ENCODE results near the gene PLCH2. TPM values are rescaled to one million over a fixed set of nuclear protein-coding genes. Genes with fewer than 3 reads are reported as not detected.

PLCH2 gene
- total RNA-seq, 1 donor from 2014 or later: 0.16 TPM

GRCh38 chr1:2534687-2535441 is 58.8 kb downstream of the PLCH2 start:
- Histone ChIP-seq H3K4me1 (peaks cover 36% of the 10 kb centered on the region), H3K27me3 (ENCODE audit: low read depth) (peaks cover 77% of the 10 kb centered on the region), H3K36me3 (no peaks in the 10 kb centered on the region), H3K9me3 (replicated peaks) (no peaks in the 10 kb centered on the region), H3K4me3 (no peak overlapping the region), H3K27ac (replicated peaks) (no peak overlapping the region)
- intact Hi-C loops (cut with micrococcal nuclease): no loop called here
- TF ChIP-seq CTCF (IDR thresholded peaks at IDR 0.05; ENCODE audit: borderline replicate concordance): no peak
- DNase-seq: no peak

DNA sequence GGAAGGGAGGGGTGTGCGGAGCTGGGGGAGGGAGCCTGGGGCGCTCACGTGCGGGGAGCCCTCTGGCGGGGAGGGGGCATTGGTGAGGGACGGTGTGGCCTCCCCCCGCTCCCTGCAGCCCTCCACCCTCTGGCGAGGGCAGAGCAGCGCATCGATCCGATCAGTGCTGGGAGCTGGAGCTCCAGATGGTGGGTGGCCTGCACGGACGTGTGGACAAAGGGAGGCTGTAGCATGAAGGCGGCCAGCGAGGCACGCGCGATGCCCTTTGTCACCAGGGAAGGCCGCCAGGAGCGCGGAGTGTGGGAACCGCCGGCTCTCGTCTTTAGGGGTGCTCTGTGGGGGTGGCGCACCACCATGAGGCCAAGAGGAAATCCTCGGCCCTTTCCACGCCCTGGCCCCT is 59.4 kb downstream of the PLCH2 start:
- peaks cover 36% of the 10 kb centered on the region for H3K4me1 ChIP-seq
- no peak for DNase-seq
- no peak for TF ChIP-seq CTCF (IDR thresholded peaks at IDR 0.05; ENCODE audit: borderline replicate concordance)
- H3K27ac ChIP-seq (replicated peaks): no peak overlapping the region
- H3K9me3 ChIP-seq (replicated peaks): no peaks in the 10 kb centered on the region
- intact Hi-C loops (cut with micrococcal nuclease): no loop called here
- H3K27me3 ChIP-seq (ENCODE audit: low read depth): peaks cover 83% of the 10 kb centered on the region
- H3K36me3 ChIP-seq: no peaks in the 10 kb centered on the region
- H3K4me3 ChIP-seq: no peak overlapping the region

DNA sequence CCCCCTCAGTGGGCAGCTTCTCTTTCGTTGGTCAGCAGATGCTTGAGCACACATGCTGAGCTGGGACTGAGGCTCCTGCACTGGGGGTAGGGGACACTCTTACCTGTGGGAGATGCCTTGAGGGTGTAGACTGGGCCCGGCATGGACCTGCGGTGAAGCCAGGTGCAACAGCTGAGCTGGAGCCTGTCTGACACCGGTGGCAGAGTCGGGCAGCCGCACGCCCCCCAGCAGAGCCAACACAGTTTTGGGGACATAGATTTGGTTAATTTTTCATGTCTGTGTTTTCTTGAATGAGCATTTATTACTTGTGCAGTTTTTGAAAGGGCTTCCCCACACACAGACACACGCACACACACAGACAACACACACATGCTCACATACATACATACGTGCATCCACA is 59.9 kb downstream of the PLCH2 start:
- Histone ChIP-seq H3K9me3 (replicated peaks) (no peaks in the 10 kb centered on the region), H3K4me1 (peaks cover 36% of the 10 kb centered on the region), H3K27ac (replicated peaks) (no peak overlapping the region), H3K4me3 (no peak overlapping the region), H3K27me3 (ENCODE audit: low read depth) (peaks cover 84% of the 10 kb centered on the region), H3K36me3 (no peaks in the 10 kb centered on the region)
- intact Hi-C loops (cut with micrococcal nuclease): no loop called here
- DNase-seq: no peak
- no peak for TF ChIP-seq CTCF (IDR thresholded peaks at IDR 0.05; ENCODE audit: borderline replicate concordance)

DNA sequence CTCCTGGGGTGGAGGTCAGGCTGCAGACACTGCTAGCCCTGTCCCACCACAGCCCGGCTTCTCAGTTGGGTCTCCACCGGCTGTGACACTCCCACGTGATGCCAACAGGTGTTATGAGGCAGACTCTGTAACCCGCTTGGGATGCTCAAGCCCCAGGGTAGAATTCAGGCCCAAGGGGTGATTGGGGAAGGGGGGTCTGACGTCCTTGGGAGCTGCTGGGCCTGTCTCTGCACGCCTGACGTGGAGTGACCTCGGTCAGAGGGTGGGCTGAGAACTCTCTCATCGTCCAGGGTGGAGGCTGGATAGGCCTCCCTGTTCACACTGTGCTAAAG is 61.7 kb downstream of the PLCH2 start:
- H3K36me3 ChIP-seq: no peaks in the 10 kb centered on the region
- no peak overlapping the region for H3K4me3 ChIP-seq
- no peaks in the 10 kb centered on the region for H3K9me3 ChIP-seq (replicated peaks)
- DNase-seq: no peak
- H3K4me1 ChIP-seq: peaks cover 47% of the 10 kb centered on the region
- intact Hi-C loops (cut with micrococcal nuclease): no loop called here
- H3K27ac ChIP-seq (replicated peaks): no peak overlapping the region
- no peak for TF ChIP-seq CTCF (IDR thresholded peaks at IDR 0.05; ENCODE audit: borderline replicate concordance)
- H3K27me3 ChIP-seq (ENCODE audit: low read depth): peaks cover 77% of the 10 kb centered on the region

DNA sequence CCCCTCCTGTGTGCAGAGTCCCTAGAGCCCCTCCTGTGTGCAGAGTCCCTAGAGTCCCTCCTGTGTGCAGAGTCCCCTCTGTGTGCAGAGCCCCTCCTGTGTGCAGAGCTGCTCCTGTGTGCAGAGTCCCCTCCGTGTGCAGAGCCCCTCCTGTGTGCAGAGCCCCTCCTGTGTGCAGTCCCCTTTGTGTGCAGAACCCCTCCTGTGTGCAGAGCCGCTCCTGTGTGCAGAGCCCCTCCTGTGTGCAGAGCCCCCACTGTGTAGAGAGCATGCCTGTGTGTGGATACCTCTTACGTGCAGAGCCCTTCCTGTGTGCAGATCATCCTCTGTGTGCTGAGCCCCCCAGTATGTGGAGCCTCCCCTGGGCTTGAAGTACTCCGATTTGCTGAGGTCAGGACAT is 62.3 kb downstream of the PLCH2 start:
- Histone ChIP-seq H3K27me3 (ENCODE audit: low read depth) (peaks cover 77% of the 10 kb centered on the region), H3K27ac (replicated peaks) (no peak overlapping the region), H3K4me1 (peaks cover 53% of the 10 kb centered on the region), H3K36me3 (no peaks in the 10 kb centered on the region), H3K4me3 (no peak overlapping the region), H3K9me3 (replicated peaks) (no peaks in the 10 kb centered on the region)
- no peak for TF ChIP-seq CTCF (IDR thresholded peaks at IDR 0.05; ENCODE audit: borderline replicate concordance)
- no peak for DNase-seq
- intact Hi-C loops (cut with micrococcal nuclease): no loop called here

Data from left ventricle myocardium inferior (tissue), 1 donor.